Coronary artery (tissue), 2 donors: ENCODE data around the gene KLRK1.
"Not testable (repeated sequence)": the region's sequence is repeated elsewhere in the genome, so short reads cannot be mapped to it uniquely, and the experiment has no call there.

Experiments
- DNase-seq: peaks from one replicate; pipeline ENCODE4 v3.0.0-alpha.2; 2017; ENCODE audit warnings: low spot score
- H3K27ac ChIP-seq, 2 donors: fragments of 200-600 bp; sonication (generic); one replicate each; pipeline ENCODE4 v1.5.1; 2016 to 2019
- H3K4me3 ChIP-seq: fragments of 200-600 bp; sonication (generic); 2 replicates; pipeline ENCODE4 v1.5.1; 2016; ENCODE audit warnings: mild to moderate bottlenecking, moderate library complexity
- CTCF ChIP-seq: fragments of 200-600 bp; sonication (generic); IDR thresholded peaks from one replicate; pipeline ENCODE4 v1.5.1; 2019; ENCODE audit warnings: antibody characterized with exemption

Gene KLRK1

DNA sequence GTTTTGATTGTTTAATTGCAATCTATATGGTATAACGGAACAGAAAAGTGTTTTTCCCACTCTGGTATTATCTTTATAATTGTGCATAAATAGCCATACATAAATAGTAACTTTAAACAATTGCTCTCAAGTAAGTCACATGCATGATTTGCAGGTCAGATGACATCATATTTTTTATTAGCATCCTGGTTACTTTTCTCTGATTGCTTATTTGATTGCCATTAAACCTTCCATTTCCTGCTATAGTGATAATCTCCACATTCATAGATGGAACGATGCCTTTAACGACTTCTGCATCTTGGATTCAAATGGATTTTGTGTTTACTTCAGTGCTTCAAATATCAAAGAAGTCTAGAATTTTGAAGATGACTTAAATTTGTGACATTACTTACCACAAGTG is 3.5 kb upstream of the KLRK1 start:
- no peak for TF ChIP-seq CTCF
- H3K4me3 ChIP-seq, result no peak overlapping the region
- DNase-seq, result no peak
- no peak overlapping the region for H3K27ac ChIP-seq

- no peak overlapping the region for H3K27ac ChIP-seq
- no peak for TF ChIP-seq CTCF
- no peak for DNase-seq
- no peak overlapping the region for H3K4me3 ChIP-seq
Observed at GRCh38 chr12:10392394-10392930, 2.6 kb upstream of the KLRK1 start.

- H3K27ac ChIP-seq, DNase-seq, H3K4me3 ChIP-seq: not testable (repeated sequence)
Observed at GRCh38 chr12:10390991-10391390, 1.1 kb upstream of the KLRK1 start.

DNA sequence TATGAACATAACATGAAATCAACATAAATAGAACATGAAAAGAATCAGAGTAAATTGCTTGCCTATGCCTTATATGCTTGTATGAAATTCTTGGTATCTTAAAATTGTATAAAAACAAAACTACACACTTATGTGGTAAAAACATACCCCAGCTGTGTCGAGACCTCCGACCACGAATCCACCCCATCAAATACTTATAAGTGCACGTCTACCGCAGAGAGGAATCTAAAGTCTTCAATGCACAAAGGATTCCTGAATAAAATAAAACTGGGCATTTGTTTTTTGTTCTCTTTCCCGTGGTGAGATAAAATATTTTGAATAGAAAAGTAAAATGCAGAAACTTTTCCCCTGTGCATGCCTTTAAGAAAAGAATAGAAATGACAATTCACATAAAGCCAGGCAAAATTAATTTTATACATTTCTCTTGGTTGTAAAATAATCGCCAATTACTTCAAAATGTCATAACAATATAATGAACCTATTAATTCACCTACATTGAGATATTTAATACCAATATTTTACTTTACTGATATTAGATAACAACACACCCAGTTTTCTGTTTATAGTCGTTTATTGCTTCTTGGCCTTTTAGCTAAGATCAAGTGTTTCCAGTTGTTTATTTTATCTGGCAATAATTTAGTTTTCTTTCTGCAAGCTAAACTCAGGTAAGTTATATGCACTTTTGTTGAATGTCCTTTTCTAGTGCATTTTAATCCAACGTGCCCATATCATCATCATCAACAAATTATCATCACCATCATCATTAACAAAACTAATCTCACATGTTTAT is 1.0 kb downstream of the KLRK1 start:
- no peak for DNase-seq
- H3K27ac ChIP-seq, result no peak overlapping the region
- no peak overlapping the region for H3K4me3 ChIP-seq
- no peak for TF ChIP-seq CTCF

DNA sequence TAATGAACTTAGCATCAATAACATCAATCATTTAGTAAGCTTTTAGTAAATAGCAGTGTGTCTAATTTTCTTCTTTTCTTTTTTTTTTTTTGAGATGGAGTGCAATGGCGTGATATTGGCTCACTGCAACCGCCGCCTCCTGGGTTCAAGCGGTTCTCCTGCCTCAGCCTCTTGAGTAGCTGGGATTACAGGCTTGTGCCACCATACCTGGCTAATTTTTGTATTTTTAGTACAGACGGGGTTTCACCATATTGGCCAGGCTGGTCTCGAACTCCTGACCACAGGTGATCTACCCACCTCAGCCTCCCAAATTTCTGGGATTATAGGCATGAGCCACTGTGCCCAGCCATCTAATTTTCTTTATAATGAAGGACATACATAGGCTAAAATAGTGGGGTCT is 2.3 kb downstream of the KLRK1 start:
- H3K4me3 ChIP-seq, DNase-seq, H3K27ac ChIP-seq: not testable (repeated sequence)

GRCh38 chr12:10386857-10387256 is 3.0 kb downstream of the KLRK1 start:
- no peak overlapping the region for H3K4me3 ChIP-seq

GRCh38 chr12:10385166-10385613 is 4.7 kb downstream of the KLRK1 start:
- no peak for DNase-seq
- no peak for TF ChIP-seq CTCF
- Histone ChIP-seq H3K27ac (no peak overlapping the region), H3K4me3 (no peak overlapping the region)

More at GRCh38 chr12:10386857-10387256, 3.0 kb downstream of the KLRK1 start:
- DNase-seq, result no peak
- no peak overlapping the region for H3K27ac ChIP-seq
- no peak for TF ChIP-seq CTCF

- Histone ChIP-seq H3K4me3 (no peak overlapping the region), H3K27ac (no peak overlapping the region)
- DNase-seq, result no peak
- no peak for TF ChIP-seq CTCF
Observed at GRCh38 chr12:10384191-10384590, 5.7 kb downstream of the KLRK1 start.
